CMK (cell line): ENCODE measurements around the gene SAP30L.

Experiments used
- DNase-seq: peaks from one replicate; pipeline ENCODE4 v3.0.0-alpha.2; 2010; ENCODE audit warnings: low read depth

The SAP30L gene

GRCh38 chr5:154445422-154446194 is at the start of gene SAP30L:
Gene SAP30L (plus strand): TSS chr5:154445997. CDS start chr5:154446605, 608 bp downstream.
- DNase-seq: peak; percentile 72

DNA sequence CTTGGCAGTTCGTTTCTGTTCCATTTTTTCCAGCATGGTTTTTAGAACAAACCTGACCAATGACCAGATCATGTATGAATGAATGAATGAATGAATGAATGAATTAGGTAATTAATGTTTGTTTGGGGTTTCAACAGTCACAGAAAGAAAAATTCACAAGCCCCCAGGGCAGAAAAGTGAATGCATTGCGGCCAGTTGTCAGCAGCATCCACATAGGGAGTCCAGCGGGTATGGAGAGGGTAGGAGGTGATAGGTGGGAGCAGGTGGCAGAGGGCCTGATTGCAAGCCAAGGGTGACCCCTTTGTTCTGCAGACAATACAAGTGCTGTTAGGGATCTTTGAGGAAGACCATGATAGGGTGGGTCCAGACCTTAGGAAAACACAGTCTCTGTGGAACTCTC is 49.7 kb upstream of the SAP30L start:
- no peak for DNase-seq

- DNase-seq: no peak
Measured at GRCh38 chr5:154397652-154398406, 48.0 kb upstream of the SAP30L start.

GRCh38 chr5:154400678-154401077 is 45.1 kb upstream of the SAP30L start:
- no peak for DNase-seq

GRCh38 chr5:154401355-154401754 is 44.4 kb upstream of the SAP30L start:
- no peak for DNase-seq

DNA sequence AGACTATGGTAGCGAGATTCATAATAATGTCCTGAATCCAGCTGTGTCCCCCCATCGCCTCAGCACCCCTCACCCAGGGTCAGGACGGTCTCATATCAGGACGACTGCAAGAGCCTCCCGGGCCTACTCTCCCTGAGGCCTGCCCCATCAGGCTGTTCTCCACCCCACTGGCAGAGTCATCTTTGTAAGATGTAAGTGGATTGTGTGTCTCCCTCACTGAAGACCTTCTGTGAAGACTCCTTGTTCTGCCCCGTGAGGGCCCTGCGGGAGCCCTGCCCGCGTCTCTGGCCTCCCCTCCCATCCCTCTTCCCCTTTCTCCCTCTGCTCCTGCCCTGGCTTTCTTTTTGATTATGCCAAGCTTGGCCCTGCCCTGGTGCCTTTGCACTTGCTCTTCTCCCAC is 43.9 kb upstream of the SAP30L start:
- DNase-seq: no peak

GRCh38 chr5:154402611-154403010 is 43.2 kb upstream of the SAP30L start:
- no peak for DNase-seq

DNA sequence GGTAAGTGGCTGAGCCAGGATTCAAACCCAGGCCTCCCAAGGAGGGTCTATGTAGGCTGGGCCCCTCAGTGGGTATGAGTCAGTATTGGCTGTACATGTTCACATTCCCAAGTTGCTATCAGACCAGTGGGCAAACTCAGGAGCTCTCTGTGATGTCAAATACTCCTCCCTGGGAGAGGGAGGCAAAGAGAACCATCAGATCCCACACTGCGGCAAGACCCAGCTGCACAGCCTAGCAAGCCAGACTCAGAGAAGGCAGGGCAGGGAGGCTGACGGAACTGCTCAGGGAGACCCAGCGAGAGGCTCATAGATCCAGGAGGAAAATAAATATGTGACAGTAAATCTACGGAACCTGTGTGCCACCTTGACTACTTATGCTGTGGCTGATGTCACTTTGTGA is 42.6 kb upstream of the SAP30L start:
- no peak for DNase-seq

- DNase-seq: no peak
Measured at GRCh38 chr5:154403776-154404387, 41.9 kb upstream of the SAP30L start.

DNA sequence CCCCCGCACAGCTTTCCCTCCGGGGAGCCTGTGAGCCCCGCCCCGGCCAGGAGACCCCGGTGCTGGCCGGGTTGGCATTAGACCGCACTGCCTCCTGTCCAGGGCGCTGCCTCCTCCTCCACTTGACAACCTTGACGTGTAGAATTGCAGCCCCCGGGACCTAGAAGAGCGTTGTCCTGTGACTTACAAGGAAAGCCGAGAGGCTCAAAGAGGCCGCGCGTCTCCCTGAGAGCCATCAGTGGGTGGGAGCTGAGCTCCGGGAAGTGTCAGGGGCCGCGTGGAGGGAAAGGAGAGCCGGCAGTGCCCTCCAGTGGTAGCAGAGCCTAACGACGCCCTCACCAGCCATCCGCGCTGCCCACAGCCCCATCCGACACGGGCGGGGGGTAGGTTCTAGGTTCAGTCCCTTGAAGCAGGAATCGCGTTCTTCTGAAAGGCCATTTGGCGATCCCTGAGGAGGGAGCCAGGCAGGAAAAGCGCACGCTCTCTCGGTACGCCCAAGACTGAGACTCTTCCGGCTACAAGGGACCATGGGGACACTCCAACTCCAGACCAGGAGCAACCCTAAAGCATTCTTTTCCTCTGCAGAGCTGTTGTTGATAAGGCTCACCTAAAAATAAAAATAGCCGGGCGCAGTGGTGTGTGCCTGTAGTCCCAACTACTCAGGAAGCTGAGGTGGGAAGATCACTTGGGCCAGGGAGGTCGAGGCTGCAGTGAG is 40.6 kb upstream of the SAP30L start:
- DNase-seq: no peak

DNA sequence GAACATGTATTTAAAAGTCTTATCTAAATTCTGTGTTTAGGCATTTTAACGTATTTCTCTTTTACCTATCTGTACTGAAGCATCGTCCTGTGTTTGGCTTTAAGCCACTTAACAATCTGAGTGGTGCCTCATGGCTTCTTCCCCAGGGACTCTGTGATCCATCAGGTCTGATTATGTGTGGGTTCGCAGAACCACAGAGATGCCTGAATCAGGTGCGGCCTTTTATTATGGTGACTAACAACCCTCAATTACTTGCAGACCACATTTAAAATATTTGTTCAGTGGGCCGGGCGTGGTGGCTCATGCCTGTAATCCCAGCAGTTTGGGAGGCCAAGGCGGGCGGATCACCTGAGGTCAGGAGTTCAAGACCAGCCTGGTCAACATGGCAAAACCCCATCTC is 39.6 kb upstream of the SAP30L start:
- DNase-seq: no peak

- no peak for DNase-seq
Measured at GRCh38 chr5:154406826-154407225, 39.0 kb upstream of the SAP30L start.

DNA sequence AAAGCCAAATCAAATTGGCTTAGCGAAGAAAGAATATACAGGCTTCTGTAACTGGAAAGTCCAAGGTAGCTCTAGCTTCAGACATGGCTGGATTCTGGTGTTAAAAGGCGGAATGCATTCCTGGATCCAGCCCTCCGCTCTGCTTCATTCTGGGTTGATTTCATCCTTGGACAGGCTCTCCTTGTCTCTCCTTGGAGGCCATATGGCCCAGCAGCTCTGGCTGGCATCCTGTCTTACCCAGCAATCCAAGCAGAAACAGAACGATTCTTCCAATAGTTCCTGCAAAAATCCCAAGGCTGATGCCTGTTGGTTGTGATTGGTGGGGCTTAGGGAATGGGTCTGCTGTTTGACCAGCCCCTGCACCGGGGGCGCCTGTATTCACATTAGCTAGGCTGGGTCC is 37.0 kb upstream of the SAP30L start:
- no peak for DNase-seq

- no peak for DNase-seq
Measured at GRCh38 chr5:154409230-154409840, 36.5 kb upstream of the SAP30L start.

GRCh38 chr5:154410008-154410407 is 35.8 kb upstream of the SAP30L start:
- no peak for DNase-seq

GRCh38 chr5:154410786-154411185 is 35.0 kb upstream of the SAP30L start:
- no peak for DNase-seq

GRCh38 chr5:154411338-154411737 is 34.5 kb upstream of the SAP30L start:
- DNase-seq: no peak

DNA sequence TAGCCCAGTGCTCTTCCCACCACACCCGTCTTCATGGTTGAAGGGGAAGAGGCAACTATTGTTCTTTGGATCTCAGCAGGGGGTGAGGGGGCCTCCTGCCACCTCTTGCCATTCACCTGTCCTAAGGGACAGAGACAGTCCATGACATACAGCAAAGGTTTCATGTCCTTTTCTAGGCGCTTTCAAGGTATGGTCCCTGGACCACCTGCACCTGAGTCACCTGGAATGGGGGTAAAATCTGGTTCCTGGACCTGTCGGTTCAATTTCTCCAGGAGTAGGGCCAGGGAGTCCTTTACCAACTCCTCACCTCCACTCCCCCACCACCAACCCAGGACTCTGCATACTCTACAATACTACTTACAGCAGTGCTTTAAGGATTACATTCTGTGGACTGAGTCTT is 33.5 kb upstream of the SAP30L start:
- no peak for DNase-seq

DNA sequence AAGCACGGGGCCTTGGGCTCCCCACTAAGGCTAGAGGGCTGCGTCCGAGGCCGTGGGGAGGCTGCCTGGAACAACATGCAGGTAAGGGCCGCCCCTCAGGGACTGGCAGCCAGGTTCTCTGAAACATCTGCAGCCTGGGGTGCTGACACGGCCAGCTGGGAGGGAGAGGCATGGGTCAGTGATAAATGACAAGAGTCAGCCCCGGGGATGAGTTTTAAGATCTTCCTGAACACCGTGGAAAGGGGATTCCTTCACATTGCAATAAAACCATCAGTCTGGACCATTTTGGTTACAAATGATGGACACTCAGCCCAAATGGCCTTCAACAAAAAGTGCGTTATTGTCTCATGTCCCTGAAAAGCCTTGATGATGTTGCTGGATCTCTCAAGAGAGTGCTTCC is 32.9 kb upstream of the SAP30L start:
- DNase-seq: no peak

DNA sequence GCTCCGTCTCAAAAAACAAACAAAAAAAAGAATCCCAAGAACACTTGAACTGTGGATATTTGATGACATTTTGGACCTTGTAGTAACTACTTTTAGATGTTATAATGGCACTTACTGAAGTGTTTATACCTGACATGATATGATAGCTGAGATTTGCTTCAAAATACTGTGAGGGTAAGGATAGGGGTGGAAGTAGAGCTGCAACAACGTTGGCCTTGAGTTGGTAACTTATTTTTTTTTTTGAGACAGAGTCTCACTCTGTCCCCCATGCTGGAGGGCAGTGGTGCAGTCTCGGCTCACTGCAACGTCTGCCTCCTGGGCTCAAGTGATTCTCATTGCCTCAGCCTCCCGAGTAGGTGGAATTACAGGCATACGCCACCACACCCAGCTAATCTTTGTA is 30.7 kb upstream of the SAP30L start:
- no peak for DNase-seq

GRCh38 chr5:154418344-154418820 is 27.4 kb upstream of the SAP30L start:
- DNase-seq: no peak

DNA sequence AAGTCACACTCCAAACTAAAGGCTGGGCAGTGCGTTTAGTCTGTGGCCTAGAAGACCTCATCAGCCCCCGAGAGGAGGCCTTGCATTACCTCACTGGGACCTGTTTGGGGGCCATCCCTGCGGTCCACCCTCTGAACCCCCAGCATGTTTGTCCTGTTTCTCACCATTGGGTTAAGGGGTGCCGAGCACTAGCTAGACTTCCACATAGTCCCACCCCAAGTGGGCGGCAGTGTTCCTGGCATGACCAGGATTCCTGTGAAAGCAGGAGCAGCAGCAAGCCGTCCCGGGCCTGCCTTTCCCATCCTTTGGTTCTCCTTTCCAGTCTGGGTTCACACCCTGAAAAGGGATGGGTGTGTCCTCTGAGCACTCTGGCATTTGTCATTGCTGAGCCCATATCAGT is 26.6 kb upstream of the SAP30L start:
- DNase-seq: no peak
